ENCODE data around the gene DSE. TPM values are rescaled to one million over a fixed set of nuclear protein-coding genes. Genes with fewer than 3 reads are reported as not detected.
"Not testable (repeated sequence)": the region's sequence is repeated elsewhere in the genome, so short reads cannot be mapped to it uniquely, and the experiment has no call there.

DSE gene
- total RNA-seq, 2 experiments from 2014 or later = 3.7 to 3.8 TPM

DNA sequence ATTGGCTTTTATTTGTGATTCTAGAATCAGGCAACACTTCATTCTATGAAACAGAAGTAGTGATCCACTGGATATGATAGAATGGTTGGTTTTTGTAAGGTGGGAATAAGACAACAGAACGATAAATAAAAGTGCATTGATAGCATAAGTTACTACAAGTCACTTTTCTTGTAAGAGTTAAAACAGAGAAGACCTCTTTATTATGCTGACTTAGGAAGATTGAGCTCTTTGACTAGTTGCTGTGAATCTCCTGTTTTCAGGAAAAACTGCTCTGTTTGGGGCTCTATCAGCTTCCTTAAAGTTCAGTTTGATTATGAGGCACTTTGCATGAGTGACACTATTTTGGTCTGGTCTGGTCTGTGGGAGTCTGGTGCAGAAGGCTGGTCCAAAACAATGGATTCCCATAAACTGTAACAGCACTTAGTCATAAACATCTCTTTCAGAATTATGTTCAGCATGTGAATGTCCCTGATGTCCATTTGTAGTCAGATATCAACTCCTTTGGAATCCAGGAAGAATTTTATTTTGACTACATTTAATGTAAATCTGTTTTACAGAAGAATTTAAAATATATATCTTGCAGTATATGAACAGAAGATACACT lies 35.0 kb upstream of the DSE start:
- Mint-ChIP-seq H3K27me3 (ENCODE audit: low read depth) (no peaks in the 10 kb centered on the region), H3K27ac (no peak overlapping the region), H3K9me3 (ENCODE audit: insufficient read depth) (no peaks in the 10 kb centered on the region), H3K4me3 (no peak overlapping the region), H3K36me3 (ENCODE audit: low read depth) (no peaks in the 10 kb centered on the region), H3K4me1 (ENCODE audit: low read depth) (no peaks in the 10 kb centered on the region)
- DNase-seq = no peak
- no peak for ATAC-seq
- ChIA-PET POLR2A (no interaction called here), CTCF (no interaction called here)

DNA sequence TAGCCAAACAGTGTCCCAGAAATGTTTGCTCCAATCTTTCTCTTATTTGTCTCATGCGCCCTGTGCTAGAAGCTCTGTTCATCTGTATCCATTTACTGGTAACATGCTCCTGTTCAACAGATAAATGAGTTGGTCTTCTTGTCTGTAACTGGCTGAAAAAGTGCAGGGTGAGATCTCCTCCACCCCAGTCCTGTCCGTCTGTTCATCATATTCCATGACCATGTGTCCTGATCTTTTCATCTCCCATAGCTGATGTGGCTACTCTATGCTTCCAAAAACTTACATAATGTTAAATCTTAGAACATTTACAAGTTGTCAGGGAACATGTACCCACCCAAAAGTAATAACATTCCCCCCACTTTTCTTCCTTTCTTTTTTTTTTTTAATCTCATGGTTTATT lies 31.8 kb upstream of the DSE start:
- peaks cover 2% of the 10 kb centered on the region for H3K27me3 Mint-ChIP-seq (ENCODE audit: low read depth)
- CTCF ChIA-PET = no interaction called here
- POLR2A ChIA-PET = no interaction called here

DNA sequence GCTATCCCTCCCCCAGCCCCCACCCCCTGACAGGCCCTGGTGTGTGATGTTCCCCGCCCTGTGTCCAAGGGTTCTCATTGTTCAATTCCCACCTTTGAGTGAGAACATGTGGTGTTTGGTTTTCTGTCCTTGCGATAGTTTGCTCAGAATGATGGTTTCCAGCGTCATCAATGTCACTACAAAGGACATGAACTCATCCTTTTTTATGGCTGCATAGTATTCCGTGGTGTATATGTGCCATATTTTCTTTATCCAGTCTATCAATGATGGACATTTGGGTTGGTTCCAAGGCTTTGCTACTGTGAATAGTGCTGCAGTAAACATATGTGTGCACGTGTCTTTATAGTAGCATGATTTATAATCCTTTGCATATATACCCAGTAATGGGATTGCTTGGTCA lies 30.1 kb upstream of the DSE start:
- H3K4me1 Mint-ChIP-seq (ENCODE audit: low read depth); H3K36me3 Mint-ChIP-seq (ENCODE audit: low read depth); POLR2A ChIA-PET; H3K27ac Mint-ChIP-seq; H3K9me3 Mint-ChIP-seq (ENCODE audit: insufficient read depth); H3K4me3 Mint-ChIP-seq; CTCF ChIA-PET; DNase-seq; H3K27me3 Mint-ChIP-seq (ENCODE audit: low read depth); ATAC-seq: not testable (repeated sequence)

More for the DNA sequence above, 31.8 kb upstream of the DSE start:
- ATAC-seq = no peak
- Mint-ChIP-seq H3K36me3 (ENCODE audit: low read depth) (no peaks in the 10 kb centered on the region), H3K27ac (no peak overlapping the region), H3K4me1 (ENCODE audit: low read depth) (no peaks in the 10 kb centered on the region), H3K9me3 (ENCODE audit: insufficient read depth) (no peaks in the 10 kb centered on the region), H3K4me3 (no peak overlapping the region)
- no peak for DNase-seq

DNA sequence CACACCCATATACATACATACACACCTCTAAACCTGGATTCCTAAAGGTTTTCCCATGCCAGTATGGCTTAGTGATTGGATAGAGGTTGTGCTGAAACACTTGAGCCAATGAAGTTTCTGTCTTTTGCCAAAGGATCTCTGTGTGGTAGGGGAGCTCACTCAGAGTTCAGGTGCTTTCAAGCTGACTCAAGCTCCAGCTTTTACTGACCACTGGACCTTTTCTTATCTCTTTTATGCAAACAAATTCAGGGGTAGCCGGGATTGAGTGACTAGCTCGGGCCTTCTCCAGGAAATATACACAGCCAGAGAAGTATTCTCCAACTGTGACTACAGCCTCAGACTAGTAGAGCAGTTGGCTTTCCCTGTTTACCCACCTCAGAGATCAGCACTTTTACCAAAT lies 21.5 kb upstream of the DSE start:
- CTCF ChIA-PET = no interaction called here
- DNase-seq = no peak
- H3K27me3 Mint-ChIP-seq (ENCODE audit: low read depth) = no peaks in the 10 kb centered on the region
- H3K9me3 Mint-ChIP-seq (ENCODE audit: insufficient read depth) = no peaks in the 10 kb centered on the region
- H3K36me3 Mint-ChIP-seq (ENCODE audit: low read depth) = no peaks in the 10 kb centered on the region
- H3K27ac Mint-ChIP-seq = no peak overlapping the region
- no peak overlapping the region for H3K4me3 Mint-ChIP-seq
- ATAC-seq = no peak
- POLR2A ChIA-PET = no interaction called here
- H3K4me1 Mint-ChIP-seq (ENCODE audit: low read depth) = no peaks in the 10 kb centered on the region

DNA sequence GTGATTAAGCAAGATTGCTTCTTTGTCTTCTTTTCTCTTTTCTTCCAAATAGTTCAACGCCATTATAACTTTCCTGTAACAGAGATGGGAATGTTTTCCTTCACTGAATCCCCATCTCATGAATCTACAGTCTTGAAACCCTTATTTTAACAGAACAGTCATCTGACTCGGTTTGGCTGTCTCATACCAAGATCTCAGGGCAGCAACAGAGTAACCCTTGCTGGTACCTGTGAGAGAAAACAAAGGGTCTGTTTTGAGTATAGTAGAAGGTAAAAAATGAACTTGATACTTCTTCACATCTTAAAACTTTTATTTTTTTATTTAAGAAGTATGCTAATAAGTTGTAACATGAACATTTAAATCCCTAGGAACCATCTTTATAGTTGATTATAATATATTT lies 19.6 kb upstream of the DSE start:
- H3K27ac Mint-ChIP-seq = no peak overlapping the region
- CTCF ChIA-PET = interaction anchor here (1.2 kb wide), 1 partner anchor 92 kb away, joined by 3 read pairs; no protein-coding TSS in a partner anchor
- DNase-seq = no peak
- H3K36me3 Mint-ChIP-seq (ENCODE audit: low read depth) = no peaks in the 10 kb centered on the region
- no peaks in the 10 kb centered on the region for H3K27me3 Mint-ChIP-seq (ENCODE audit: low read depth)
- H3K9me3 Mint-ChIP-seq (ENCODE audit: insufficient read depth) = no peaks in the 10 kb centered on the region
- ATAC-seq = no peak
- H3K4me3 Mint-ChIP-seq = no peak overlapping the region
- no peaks in the 10 kb centered on the region for H3K4me1 Mint-ChIP-seq (ENCODE audit: low read depth)
- POLR2A ChIA-PET = no interaction called here

DNA sequence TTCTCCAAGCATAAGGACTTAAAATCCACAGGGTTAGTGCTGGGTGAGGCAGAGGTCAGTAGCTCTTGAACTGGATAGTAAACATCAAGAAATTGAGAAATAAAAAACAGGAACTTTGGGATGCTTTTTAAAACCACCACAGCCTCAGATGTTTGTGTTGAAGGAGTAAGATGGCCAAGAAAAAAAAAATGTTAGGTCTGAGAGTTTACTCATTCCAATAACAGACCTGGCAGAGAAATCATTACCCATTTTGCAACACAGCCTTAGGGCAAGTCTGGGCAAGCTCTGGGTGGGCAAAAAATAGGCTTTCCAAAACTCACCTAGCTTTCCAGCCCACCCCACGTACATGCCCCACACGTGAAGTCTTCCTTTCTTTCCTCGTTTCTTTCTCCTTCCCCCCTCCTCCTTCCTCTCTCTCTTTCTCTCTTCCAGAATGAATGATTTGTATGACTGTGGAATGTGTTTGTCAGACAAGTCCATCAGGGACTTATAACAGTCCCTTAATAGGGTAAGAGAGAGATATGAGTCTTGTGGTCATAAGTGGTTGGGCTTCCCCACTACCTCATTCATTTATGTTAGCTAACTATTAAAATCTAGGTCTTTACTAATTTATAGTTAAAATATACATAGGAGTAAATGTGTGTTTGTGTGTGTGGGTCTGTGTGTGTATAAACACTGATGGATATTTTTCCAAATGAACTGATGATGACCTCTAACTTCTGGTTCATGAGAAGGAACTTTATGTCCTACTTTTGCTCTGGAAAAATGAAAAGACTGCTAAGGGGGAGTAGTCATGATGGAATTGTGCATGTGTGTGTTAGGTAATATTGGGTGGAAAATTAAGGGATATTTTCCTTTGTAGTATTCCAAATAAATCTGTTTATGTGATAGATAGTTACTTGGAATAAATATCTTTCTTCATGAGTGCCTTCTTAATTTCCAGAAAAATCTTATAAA lies 18.0 kb upstream of the DSE start:
- Mint-ChIP-seq H3K27ac (no peak overlapping the region), H3K36me3 (ENCODE audit: low read depth) (no peaks in the 10 kb centered on the region), H3K27me3 (ENCODE audit: low read depth) (no peaks in the 10 kb centered on the region), H3K9me3 (ENCODE audit: insufficient read depth) (no peaks in the 10 kb centered on the region), H3K4me1 (ENCODE audit: low read depth) (no peaks in the 10 kb centered on the region), H3K4me3 (no peak overlapping the region)
- ChIA-PET POLR2A (no interaction called here), CTCF (no interaction called here)
- no peak for DNase-seq
- ATAC-seq = no peak

GRCh38 chr6:116354236-116354635 lies 16.5 kb upstream of the DSE start:
- no peaks in the 10 kb centered on the region for H3K27me3 Mint-ChIP-seq (ENCODE audit: low read depth)
- DNase-seq (no peak), ATAC-seq (no peak)
- H3K9me3 Mint-ChIP-seq (ENCODE audit: insufficient read depth) = no peaks in the 10 kb centered on the region
- POLR2A ChIA-PET = no interaction called here
- no peaks in the 10 kb centered on the region for H3K4me1 Mint-ChIP-seq (ENCODE audit: low read depth)
- no peak overlapping the region for H3K27ac Mint-ChIP-seq
- H3K4me3 Mint-ChIP-seq = no peak overlapping the region
- CTCF ChIA-PET = no interaction called here
- no peaks in the 10 kb centered on the region for H3K36me3 Mint-ChIP-seq (ENCODE audit: low read depth)

GRCh38 chr6:116355796-116356195 lies 15.0 kb upstream of the DSE start:
- CTCF ChIA-PET = no interaction called here
- Mint-ChIP-seq H3K27ac (no peak overlapping the region), H3K4me3 (no peak overlapping the region), H3K27me3 (ENCODE audit: low read depth) (no peaks in the 10 kb centered on the region), H3K4me1 (ENCODE audit: low read depth) (no peaks in the 10 kb centered on the region), H3K9me3 (ENCODE audit: insufficient read depth) (no peaks in the 10 kb centered on the region), H3K36me3 (ENCODE audit: low read depth) (no peaks in the 10 kb centered on the region)
- no peak for ATAC-seq
- no peak for DNase-seq
- POLR2A ChIA-PET = no interaction called here

GRCh38 chr6:116359131-116359530 lies 11.6 kb upstream of the DSE start:
- Mint-ChIP-seq H3K4me3 (no peak overlapping the region), H3K27ac (no peak overlapping the region), H3K27me3 (ENCODE audit: low read depth) (no peaks in the 10 kb centered on the region), H3K4me1 (ENCODE audit: low read depth) (no peaks in the 10 kb centered on the region), H3K36me3 (ENCODE audit: low read depth) (no peaks in the 10 kb centered on the region), H3K9me3 (ENCODE audit: insufficient read depth) (no peaks in the 10 kb centered on the region)
- ATAC-seq = no peak
- ChIA-PET CTCF (interaction anchor here (1.3 kb wide), 1 partner anchor 71 kb away, joined by 3 read pairs; no protein-coding TSS in a partner anchor), POLR2A (no interaction called here)
- DNase-seq = no peak

DNA sequence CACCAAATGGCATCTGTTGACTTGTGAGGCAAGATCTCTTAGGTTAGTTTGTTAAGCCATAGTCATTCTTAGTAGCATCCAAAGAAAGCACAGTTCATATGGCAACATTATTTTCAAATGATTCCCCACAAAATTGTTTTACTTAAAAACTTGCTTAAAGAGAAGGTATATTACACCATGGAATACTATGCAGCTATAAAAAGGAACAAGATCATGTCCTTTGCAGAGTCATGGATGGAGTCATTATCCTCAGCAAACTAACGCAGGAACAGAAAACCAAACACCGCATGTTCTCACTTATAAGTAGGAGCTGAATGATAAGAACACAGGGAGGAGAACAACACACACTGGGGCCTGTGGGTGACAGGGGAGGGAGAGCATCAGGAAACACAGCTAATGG lies 10.9 kb upstream of the DSE start:
- ATAC-seq = no peak
- Mint-ChIP-seq H3K9me3 (ENCODE audit: insufficient read depth) (no peaks in the 10 kb centered on the region), H3K4me3 (no peak overlapping the region), H3K27me3 (ENCODE audit: low read depth) (no peaks in the 10 kb centered on the region), H3K4me1 (ENCODE audit: low read depth) (no peaks in the 10 kb centered on the region), H3K27ac (no peak overlapping the region), H3K36me3 (ENCODE audit: low read depth) (no peaks in the 10 kb centered on the region)
- ChIA-PET CTCF (interaction anchor here (1.3 kb wide), 1 partner anchor 71 kb away, joined by 3 read pairs; no protein-coding TSS in a partner anchor), POLR2A (no interaction called here)
- DNase-seq = no peak

- CTCF ChIA-PET = interaction anchor here (1.1 to 1.7 kb wide), 2 partner anchors 31 to 61 kb away, joined by 3 to 4 read pairs; no protein-coding TSS in a partner anchor
- POLR2A ChIA-PET = no interaction called here
- H3K27ac Mint-ChIP-seq = no peak overlapping the region
- no peaks in the 10 kb centered on the region for H3K9me3 Mint-ChIP-seq (ENCODE audit: insufficient read depth)
- no peaks in the 10 kb centered on the region for H3K27me3 Mint-ChIP-seq (ENCODE audit: low read depth)
- DNase-seq (no peak), ATAC-seq (no peak)
- no peaks in the 10 kb centered on the region for H3K4me1 Mint-ChIP-seq (ENCODE audit: low read depth)
- no peaks in the 10 kb centered on the region for H3K36me3 Mint-ChIP-seq (ENCODE audit: low read depth)
- no peak overlapping the region for H3K4me3 Mint-ChIP-seq
Measured at GRCh38 chr6:116362276-116362675, 8.5 kb upstream of the DSE start.

- Mint-ChIP-seq H3K27ac (no peak overlapping the region), H3K27me3 (ENCODE audit: low read depth) (peaks cover 5% of the 10 kb centered on the region), H3K4me3 (no peak overlapping the region), H3K4me1 (ENCODE audit: low read depth) (peaks cover 5% of the 10 kb centered on the region), H3K9me3 (ENCODE audit: insufficient read depth) (no peaks in the 10 kb centered on the region), H3K36me3 (ENCODE audit: low read depth) (no peaks in the 10 kb centered on the region)
- ATAC-seq = no peak
- ChIA-PET CTCF (no interaction called here), POLR2A (no interaction called here)
- no peak for DNase-seq
Measured at GRCh38 chr6:116363759-116364158, 7.0 kb upstream of the DSE start.

All from activated CD8-positive, alpha-beta T cell treated with anti-CD3 and anti-CD28 coated beads, Interleukin-2, amount 10 ng/mL, durations not matched to agents 7 days and 5 days (primary cell).